ENCODE results near the gene STRC.
"Not testable (repeated sequence)": the region's sequence is repeated elsewhere in the genome, so short reads cannot be mapped to it uniquely, and the experiment has no call there.

Gene STRC

GRCh38 chr15:43618700-43619099 lies at the start of gene STRC:
Gene STRC (minus strand): TSS chr15:43618800. CDS start chr15:43618722, 78 bp downstream.
- not testable (repeated sequence) for DNase-seq

GRCh38 chr15:43666177-43666576 lies 47.6 kb upstream of the STRC start:
- not testable (repeated sequence) for DNase-seq

- not testable (repeated sequence) for DNase-seq
These were observed 44.7 kb upstream of the STRC start for GRCh38 chr15:43663333-43663732.

- not testable (repeated sequence) for DNase-seq
These were observed 43.7 kb upstream of the STRC start for GRCh38 chr15:43662293-43662692.

GRCh38 chr15:43659727-43660126 lies 41.1 kb upstream of the STRC start:
- not testable (repeated sequence) for DNase-seq

GRCh38 chr15:43649430-43649926 lies 30.9 kb upstream of the STRC start:
- DNase-seq = not testable (repeated sequence)

- DNase-seq = no peak
These were observed 30.2 kb upstream of the STRC start, which contains the start of gene CATSPER2 for GRCh38 chr15:43648649-43649429. Gene CATSPER2 (minus strand): TSS chr15:43648844. CDS start chr15:43648061, 783 bp downstream.

GRCh38 chr15:43638464-43639204 lies 20.0 kb upstream of the STRC start:
- DNase-seq = not testable (repeated sequence)

- not testable (repeated sequence) for DNase-seq
These were observed 8.3 kb upstream of the STRC start for GRCh38 chr15:43626937-43627336.

- DNase-seq = no peak
These were observed 6.5 kb upstream of the STRC start for GRCh38 chr15:43625106-43625505.

- DNase-seq = not testable (repeated sequence)
These were observed 3.6 kb upstream of the STRC start for GRCh38 chr15:43622068-43622799.

GRCh38 chr15:43617750-43618149 lies 850 bp downstream of the STRC start:
- not testable (repeated sequence) for DNase-seq

GRCh38 chr15:43602233-43602632 lies 16.4 kb downstream of the STRC start:
- DNase-seq = not testable (repeated sequence)

GRCh38 chr15:43600200-43600599 lies 18.4 kb downstream of the STRC start:
- DNase-seq = not testable (repeated sequence)

- DNase-seq = not testable (repeated sequence)
These were observed 19.5 kb downstream of the STRC start for GRCh38 chr15:43599131-43599530.

- DNase-seq = not testable (repeated sequence)
These were observed 25.0 kb downstream of the STRC start, which contains the start of gene CKMT1B for GRCh38 chr15:43593328-43594190. Gene CKMT1B (plus strand): TSS chr15:43594027. CDS start chr15:43594219, 192 bp downstream.

GRCh38 chr15:43592841-43593240 lies 25.8 kb downstream of the STRC start:
- DNase-seq = not testable (repeated sequence)

GRCh38 chr15:43589778-43590466 lies 28.7 kb downstream of the STRC start, which contains the start of gene PPIP5K1:
Gene PPIP5K1 (minus strand): TSS chr15:43590208. CDS start chr15:43584504, 5,704 bp downstream.
- not testable (repeated sequence) for DNase-seq

- not testable (repeated sequence) for DNase-seq
These were observed 44.0 kb downstream of the STRC start for GRCh38 chr15:43574607-43575006.

GRCh38 chr15:43566615-43567014 lies 52.0 kb downstream of the STRC start:
- not testable (repeated sequence) for DNase-seq

GRCh38 chr15:43563793-43564192 lies 54.8 kb downstream of the STRC start:
- DNase-seq = not testable (repeated sequence)

Measured in activated CD4-positive, CD25-positive, alpha-beta regulatory T cell treated with anti-CD3 and anti-CD28 coated beads, Interleukin-2, amount 50 U/mL, for 72 hours (primary cell).